Fibroblast of mammary gland (primary cell): ENCODE measurements around the gene CORO6.

ENCODE experiments used
- DNase-seq: peaks from one replicate; pipeline ENCODE4 v3.0.0-alpha.2; 2010; ENCODE audit warnings: low read depth
- H3K4me3 ChIP-seq: 2 replicates; pipeline ENCODE4 v1.5.1; 2011; ENCODE audit warnings: low read depth, mild to moderate bottlenecking, low read length, moderate library complexity; ENCODE audit not compliant: control insufficient read depth
- TF ChIP-seq, protein P1 (sequence below): conservative IDR thresholded peaks from 2 replicates; pipeline ENCODE4 v1.5.1; 2011; ENCODE audit warnings: low read depth, low read length, inconsistent platforms; ENCODE audit not compliant: control insufficient read depth, insufficient read depth

CORO6 gene

DNA sequence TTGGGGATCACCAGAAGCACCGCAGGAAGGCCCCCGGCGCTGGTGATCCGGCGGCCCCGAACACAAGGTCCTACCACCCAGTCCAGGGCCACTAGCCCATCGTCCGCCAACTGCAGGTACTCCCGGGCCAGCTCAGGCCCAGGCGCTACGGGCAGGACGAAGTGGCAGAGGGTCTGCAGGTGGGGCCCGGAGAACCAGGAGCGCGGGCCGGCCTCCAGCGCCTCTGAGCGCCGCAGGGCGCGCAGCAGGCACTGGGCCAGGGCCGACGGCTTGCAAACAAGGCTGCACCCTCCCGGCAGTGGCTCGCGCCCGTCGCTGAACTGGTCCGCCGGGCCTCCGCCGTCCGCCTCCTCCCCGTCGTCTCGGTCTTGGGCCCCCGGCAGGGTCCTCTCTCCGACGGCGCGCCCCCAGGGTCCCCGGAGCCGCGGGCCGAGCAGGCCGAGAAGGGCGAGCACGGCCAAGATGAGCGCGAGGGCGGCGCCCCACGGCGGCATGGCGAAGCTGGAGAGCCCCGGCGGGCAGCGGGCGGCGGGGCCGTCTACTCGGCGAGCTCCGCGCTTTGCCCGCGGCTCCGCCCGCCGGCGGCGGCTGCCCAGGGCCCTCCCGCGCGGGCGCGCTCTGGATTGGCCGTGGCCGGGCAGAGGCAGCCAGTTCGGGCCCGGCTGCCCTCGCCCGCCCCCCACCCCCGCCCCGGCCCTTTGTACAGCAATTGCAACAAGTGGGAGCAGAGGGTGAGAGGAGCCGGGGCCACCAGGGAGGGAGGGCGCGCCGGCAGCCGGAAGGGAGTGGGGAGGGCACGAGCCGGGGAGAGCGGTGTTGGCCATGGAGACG, 56.0 kb downstream of the CORO6 start, which contains the start of gene ABHD15:
Gene ABHD15, minus strand, starts transcription at position 565 of the 831 bp plus-strand sequence. Its CDS starts 71 bp downstream, at position 494.
- TF ChIP-seq, protein P1, sequence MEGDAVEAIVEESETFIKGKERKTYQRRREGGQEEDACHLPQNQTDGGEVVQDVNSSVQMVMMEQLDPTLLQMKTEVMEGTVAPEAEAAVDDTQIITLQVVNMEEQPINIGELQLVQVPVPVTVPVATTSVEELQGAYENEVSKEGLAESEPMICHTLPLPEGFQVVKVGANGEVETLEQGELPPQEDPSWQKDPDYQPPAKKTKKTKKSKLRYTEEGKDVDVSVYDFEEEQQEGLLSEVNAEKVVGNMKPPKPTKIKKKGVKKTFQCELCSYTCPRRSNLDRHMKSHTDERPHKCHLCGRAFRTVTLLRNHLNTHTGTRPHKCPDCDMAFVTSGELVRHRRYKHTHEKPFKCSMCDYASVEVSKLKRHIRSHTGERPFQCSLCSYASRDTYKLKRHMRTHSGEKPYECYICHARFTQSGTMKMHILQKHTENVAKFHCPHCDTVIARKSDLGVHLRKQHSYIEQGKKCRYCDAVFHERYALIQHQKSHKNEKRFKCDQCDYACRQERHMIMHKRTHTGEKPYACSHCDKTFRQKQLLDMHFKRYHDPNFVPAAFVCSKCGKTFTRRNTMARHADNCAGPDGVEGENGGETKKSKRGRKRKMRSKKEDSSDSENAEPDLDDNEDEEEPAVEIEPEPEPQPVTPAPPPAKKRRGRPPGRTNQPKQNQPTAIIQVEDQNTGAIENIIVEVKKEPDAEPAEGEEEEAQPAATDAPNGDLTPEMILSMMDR = no peak
- peak within 1 kb of the TSS; percentile 68 for H3K4me3 ChIP-seq
- peak; percentile 67 for DNase-seq

DNA sequence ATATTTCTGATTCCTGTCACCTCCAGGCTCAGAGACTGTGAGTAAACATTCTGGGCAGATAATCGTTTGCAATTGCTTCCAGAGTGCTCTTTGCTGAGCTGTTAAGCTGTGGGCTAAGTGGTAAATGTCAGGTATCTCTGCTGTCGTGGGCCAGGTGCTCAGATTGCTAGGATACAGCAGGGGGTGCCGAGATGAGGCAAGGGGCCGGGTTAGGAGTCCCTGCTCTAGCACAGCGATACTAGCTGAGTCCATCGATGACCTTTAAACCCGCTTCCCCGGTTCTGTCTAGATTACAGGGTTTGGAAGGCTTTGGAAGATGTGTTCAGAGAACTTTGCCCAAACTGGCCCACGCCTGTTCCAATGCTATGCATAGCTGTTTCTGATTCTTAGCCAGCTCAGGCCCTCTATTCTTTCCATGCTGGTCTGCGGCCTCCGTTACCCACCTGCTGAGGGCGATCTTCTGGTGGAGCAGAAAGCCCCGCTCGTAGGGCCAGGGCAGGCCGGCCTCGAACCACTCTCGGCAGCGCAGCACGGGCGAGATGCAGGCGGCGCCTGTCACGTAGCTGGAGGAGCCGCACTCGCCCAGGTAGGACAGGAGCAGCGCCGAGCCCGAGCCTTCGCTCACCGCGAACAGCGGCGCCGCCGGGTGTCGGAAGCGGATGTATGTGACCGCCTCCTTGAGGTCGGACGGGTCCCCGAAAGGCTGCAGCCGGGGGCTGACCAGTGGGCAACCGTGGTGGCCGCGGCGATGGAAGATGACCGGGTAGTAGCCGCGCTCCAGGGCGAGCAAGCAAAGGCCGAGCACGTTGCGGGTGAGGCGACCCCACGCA, 56.9 kb downstream of the CORO6 start:
- no peak for DNase-seq
- TF ChIP-seq, protein P1 = peak; percentile 0
- H3K4me3 ChIP-seq = peak overlapping the region; percentile 44
